ENCODE measurements around the gene DPP9.

DPP9 gene

GRCh38 chr19:4636761-4637160, 86.9 kb downstream of the DPP9 start:
- in situ Hi-C loops (cut with MboI; ENCODE audit: low sequenced_read_pairs) = no loop called here

- in situ Hi-C loops (cut with MboI; ENCODE audit: low sequenced_read_pairs) = no loop called here
These were observed 87.4 kb downstream of the DPP9 start for GRCh38 chr19:4636151-4636717.

GRCh38 chr19:4635754-4636116, 87.9 kb downstream of the DPP9 start:
- in situ Hi-C loops (cut with MboI; ENCODE audit: low sequenced_read_pairs) = no loop called here

GRCh38 chr19:4633140-4633967, 90.3 kb downstream of the DPP9 start:
- in situ Hi-C loops (cut with MboI; ENCODE audit: low sequenced_read_pairs) = loop anchor here (5.0 kb wide), 1 partner anchor 56 kb away; no protein-coding TSS in a partner anchor
